ENCODE measurements around the gene PRR23A. TPM values are rescaled to one million over a fixed set of nuclear protein-coding genes. Genes with fewer than 3 reads are reported as not detected.

The PRR23A gene
- total and polyA plus RNA-seq, 2 of the 4 experiments (the other 2 are of a cell fraction) = not detected

DNA sequence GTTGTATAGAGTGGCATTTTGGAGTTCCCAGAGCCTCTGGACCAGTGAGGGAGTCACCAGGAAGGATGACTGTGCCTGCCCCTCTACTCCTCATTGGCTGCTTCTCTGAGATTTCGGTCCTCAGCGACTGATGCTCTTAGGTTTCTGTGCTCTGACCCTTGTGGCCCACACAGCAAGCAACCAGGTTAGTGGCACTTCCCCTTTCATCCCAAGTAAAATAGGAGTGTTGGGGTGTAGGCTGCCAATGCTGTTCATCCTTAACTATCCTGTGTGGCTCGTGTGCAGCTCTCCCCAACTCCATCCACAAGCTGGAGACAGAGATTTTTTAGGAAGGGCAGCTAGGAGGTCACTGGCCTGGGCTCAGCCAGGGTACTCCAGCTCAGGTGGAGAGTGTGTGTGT, 21.3 kb downstream of the PRR23A start:
- no peak overlapping the region for H3K27ac ChIP-seq (ENCODE audit: insufficient read depth, low read length)
- no peak overlapping the region for H3K4me2 ChIP-seq (ENCODE audit: low read depth, low read length)
- no peaks in the 10 kb centered on the region for H3K4me1 ChIP-seq (ENCODE audit: control insufficient read depth, insufficient read depth, low read length)
- no peaks in the 10 kb centered on the region for H3K9me3 ChIP-seq (ENCODE audit: control insufficient read depth, insufficient read depth, low read length)
- in situ Hi-C loops (cut with MboI; ENCODE audit: low sequenced_read_pairs) = no loop called here
- no peak overlapping the region for H3K14ac ChIP-seq (replicated peaks; ENCODE audit: low read depth, low read length)
- ATAC-seq (ENCODE audit: low read depth) (no peak), DNase-seq (no peak)
- no peak overlapping the region for H3K9ac ChIP-seq (ENCODE audit: low read depth, low read length)
- CTCF ChIA-PET = no interaction called here
- no peak overlapping the region for H3K56ac ChIP-seq (ENCODE audit: extremely low read depth, insufficient read depth, low read length)
- no CpG with 5 or more reads among the region's 3 CpGs for WGBS, 2 experiments (ENCODE audit: extremely low coverage in 2 of 2, insufficient read length in 1 of 2)
- no peak overlapping the region for H2BK15ac ChIP-seq (ENCODE audit: low read depth, low read length)
- intact Hi-C loops (cut with micrococcal nuclease) = no loop called here
- no peak overlapping the region for H2BK5ac ChIP-seq (ENCODE audit: low read depth, low read length, poor library complexity, severe bottlenecking)
- TF ChIP-seq NFE2L2 (IDR thresholded peaks at IDR 0.05; ENCODE audit: low read depth, low read length) = no peak
- TF ChIP-seq MAZ (IDR thresholded peaks at IDR 0.05; ENCODE audit: borderline replicate concordance, low read depth, low read length) = no peak
- TF ChIP-seq BHLHE40 (IDR thresholded peaks at IDR 0.05; ENCODE audit: low read depth, low read length) = no peak
- TF ChIP-seq RFX5 (IDR thresholded peaks at IDR 0.05; ENCODE audit: low read depth, low read length) = no peak
- no peak for TF ChIP-seq POLR2A (IDR thresholded peaks at IDR 0.05; ENCODE audit: low read depth, low read length)
- no peak for TF ChIP-seq CEBPB (IDR thresholded peaks at IDR 0.05; ENCODE audit: low read depth, low read length)
- TF ChIP-seq FOS (IDR thresholded peaks at IDR 0.05; ENCODE audit: low read depth, low read length) = no peak
- TF ChIP-seq ELK1 (IDR thresholded peaks at IDR 0.05; ENCODE audit: borderline replicate concordance, low read depth, low read length) = no peak
- no peak for TF ChIP-seq MXI1 (IDR thresholded peaks at IDR 0.05; ENCODE audit: borderline replicate concordance, low read depth, low read length)
- TF ChIP-seq RCOR1 (IDR thresholded peaks at IDR 0.05; ENCODE audit: insufficient replicate concordance, low read length) = no peak
- no peak overlapping the region for H4K5ac ChIP-seq (ENCODE audit: low read depth, low read length)
- H4K20me1 ChIP-seq (ENCODE audit: insufficient read depth, low read length) = no peaks in the 10 kb centered on the region
- BruUV-seq (replicated peaks) = no TSS peak
- no peak overlapping the region for H4K8ac ChIP-seq (ENCODE audit: low read depth in 2 of 2, low read length in 2 of 2)
- dilution Hi-C loops (cut with HindIII; ENCODE audit: low sequenced_read_pairs, unreplicated experiment) = no loop called here
- POLR2A ChIA-PET (ENCODE audit: unreplicated experiment) = no interaction called here
- no peak overlapping the region for H3K4ac ChIP-seq (ENCODE audit: low read depth, low read length)
- no peak overlapping the region for H2BK120ac ChIP-seq (ENCODE audit: low read depth, low read length)
- H3K9me1 ChIP-seq (ENCODE audit: insufficient read depth, low read length) = no peaks in the 10 kb centered on the region
- no peak overlapping the region for H3K23ac ChIP-seq (ENCODE audit: low read depth, low read length)
- H2AK9ac ChIP-seq (replicated peaks; ENCODE audit: low read depth, low read length, poor library complexity) = no peak overlapping the region
- H3K36me3 ChIP-seq (ENCODE audit: control insufficient read depth, insufficient read depth, low read length) = no peaks in the 10 kb centered on the region
- H3K27me3 ChIP-seq (ENCODE audit: control insufficient read depth, insufficient read depth, low read length) = peaks cover 8% of the 10 kb centered on the region; the same call in 1 of the 2 replicates
- no peak overlapping the region for H4K91ac ChIP-seq (ENCODE audit: insufficient read depth, low read depth, low read length)
- no peak overlapping the region for H3K18ac ChIP-seq (ENCODE audit: low read depth, low read length)
- no peaks in the 10 kb centered on the region for H3K79me1 ChIP-seq (ENCODE audit: low read depth in 1 of 2, low read length in 2 of 2)
- H2AFZ ChIP-seq (replicated peaks; ENCODE audit: low read length, poor library complexity) = no peak overlapping the region
- H2BK20ac ChIP-seq (ENCODE audit: low read depth, low read length) = no peak overlapping the region
- H2AK5ac ChIP-seq (ENCODE audit: low read depth, low read length) = no peak overlapping the region
- no peak overlapping the region for H3K4me3 ChIP-seq (ENCODE audit: insufficient read depth, low read depth, low read length)
